ENCODE data around the gene GATA2.

The GATA2 gene

DNA sequence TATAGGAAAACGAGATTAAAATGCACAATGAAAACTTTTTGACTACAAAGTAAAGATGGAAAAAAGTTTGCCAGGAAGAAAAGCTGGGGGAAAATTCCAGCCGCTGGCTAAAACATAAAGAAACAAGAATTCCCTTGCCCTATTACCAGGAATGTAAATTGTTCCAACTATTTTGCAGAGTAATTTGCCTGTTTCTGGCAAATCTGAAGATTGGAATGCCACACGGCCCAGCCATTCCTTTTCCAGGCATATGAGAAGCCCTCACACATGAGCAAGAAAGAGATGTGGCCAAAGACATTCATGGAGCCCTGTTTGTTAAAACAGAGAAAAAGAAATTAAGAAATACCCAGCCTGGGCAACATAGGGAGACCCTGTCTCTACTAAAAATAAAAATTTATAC lies 8.4 kb upstream of the GATA2 start:
- peak; percentile 36 for DNase-seq

DNA sequence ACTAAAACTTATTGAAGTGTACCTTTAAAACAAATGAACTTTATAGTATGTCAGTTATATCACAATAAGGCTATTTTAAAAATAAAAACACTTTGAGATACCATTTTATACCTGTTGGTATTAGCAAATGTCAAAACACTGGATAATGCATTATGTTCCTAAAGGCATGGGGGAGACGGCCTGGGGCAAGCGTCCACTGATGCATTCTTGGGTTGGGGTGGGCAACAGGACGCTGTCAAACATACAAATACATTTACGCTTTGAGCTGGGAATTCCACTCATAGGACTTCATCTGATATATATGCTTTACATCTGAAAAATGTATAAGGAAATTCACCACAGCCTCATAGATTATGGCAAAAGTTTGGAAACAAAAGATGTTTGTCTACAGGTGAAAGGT lies 7.6 kb upstream of the GATA2 start:
- no peak for DNase-seq

DNA sequence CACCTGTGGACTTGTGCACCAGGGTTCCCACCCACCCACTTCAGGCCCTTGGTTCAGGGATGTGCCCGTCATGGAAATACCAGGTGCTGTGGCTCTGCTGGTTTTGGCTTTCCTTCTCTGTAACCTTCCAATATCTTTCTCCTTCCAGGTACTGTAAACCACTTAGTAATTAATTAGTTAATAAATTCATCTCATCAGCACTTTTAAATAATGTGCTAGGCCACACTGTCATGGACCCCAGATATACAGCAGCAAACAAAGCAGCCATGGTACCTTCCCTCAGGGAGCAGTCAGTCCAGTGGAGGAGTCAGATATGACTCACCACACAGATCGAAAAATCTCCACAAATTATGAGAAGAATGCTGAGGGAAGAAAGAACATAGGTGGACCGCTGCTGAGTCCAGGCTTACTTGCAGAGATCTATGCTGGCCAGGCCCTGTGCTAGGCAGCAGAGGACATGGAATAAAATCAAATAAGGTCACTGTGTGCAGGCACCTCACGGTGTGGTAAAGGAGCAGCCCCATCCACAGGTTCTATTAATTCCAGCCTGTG lies 6.8 kb upstream of the GATA2 start:
- peak; percentile 40 for DNase-seq

DNA sequence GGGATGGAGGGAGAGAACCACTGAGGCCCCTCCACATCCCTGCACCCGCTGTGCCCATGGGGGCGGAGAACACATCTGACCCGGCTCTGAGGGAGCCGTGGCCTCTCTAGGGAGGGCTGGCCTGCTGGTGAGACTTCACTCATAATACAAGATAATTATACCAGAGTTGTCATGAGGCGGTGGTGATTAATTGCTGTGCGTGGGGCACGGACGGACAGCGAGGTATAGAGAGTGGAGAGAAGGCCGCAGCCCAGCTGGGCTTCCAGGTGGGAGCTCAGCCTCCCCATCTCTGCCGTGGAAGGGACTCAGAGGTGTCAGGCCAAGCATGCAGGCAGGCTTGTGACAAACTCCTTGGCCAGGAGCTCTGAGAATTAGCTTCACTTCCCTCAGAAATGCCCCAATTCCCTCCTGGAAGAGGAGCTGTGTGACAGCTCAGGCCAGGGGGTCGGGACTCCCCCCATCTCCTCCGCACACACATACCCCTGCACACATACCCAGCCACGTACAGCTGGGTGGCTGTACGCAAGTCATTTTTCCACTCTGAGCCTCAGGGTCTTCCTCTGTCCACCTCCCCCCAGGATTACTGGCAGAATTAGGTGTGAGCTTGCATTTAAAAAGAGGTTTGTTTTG lies 6.0 kb upstream of the GATA2 start:
- DNase-seq: no peak

DNA sequence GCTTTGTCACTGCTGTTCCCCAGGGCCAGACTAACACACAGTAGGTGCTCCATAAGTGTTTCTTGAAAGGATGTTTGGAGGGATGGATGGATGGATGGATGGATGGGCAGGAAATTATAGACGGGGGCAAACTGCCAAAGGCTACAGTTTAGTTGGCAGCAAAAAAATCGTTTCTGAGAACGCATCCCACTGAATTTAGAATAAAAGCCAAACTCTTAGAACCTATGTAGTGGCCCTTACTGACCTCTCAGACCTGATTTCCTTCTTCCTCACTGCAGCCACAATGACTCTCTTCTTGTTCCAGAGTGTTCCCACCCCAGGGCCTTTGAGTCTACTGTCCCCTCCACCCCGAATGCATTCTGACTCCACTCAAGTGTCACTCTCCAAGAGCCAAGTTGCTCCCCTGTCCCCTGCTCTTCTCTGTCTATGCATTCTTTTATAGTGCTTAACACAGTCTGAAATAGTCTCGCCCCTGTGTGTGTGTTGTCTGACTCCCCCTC lies 5.2 kb upstream of the GATA2 start:
- no peak for DNase-seq

DNA sequence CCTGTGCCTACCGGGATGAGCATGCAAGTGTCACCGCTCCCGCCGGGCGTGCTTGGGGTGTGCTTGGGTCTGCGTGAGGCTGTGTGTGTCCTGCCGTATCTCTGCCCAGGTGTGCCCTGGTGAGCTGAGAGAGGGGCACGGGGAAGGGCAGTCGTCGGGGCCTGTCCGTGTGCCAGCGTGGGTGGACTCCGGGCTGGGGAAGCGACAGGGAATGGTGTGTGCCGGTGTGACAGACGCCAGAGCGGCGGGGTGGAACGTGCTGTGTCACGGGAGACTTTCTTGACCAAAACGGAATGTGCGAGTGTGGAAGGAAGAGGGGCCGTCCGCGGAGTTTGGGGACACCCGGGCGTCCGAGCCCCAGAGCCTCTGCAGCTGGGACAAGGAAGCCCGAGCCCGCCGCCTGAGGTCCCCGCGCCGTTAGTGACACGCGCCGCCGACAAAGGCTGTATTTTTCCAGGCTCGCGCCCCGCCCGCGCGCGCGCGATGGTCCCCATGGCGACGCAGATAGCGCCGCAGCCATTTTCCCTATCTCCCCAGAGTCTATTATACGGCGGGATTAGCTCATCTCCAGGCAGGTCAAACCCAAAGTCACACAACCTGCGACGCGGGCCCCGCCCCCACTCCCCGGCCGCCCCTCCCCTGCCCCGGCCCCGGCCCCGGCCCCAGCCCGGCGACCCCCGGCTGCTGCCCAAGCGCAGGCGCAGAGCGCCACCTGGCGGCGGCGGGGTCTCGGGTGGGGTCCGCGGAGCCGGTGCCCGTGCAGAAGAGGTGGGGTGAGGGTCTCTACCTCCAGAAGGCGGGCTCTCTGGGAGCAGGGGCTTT lies 4.5 kb upstream of the GATA2 start:
- DNase-seq: no peak

DNA sequence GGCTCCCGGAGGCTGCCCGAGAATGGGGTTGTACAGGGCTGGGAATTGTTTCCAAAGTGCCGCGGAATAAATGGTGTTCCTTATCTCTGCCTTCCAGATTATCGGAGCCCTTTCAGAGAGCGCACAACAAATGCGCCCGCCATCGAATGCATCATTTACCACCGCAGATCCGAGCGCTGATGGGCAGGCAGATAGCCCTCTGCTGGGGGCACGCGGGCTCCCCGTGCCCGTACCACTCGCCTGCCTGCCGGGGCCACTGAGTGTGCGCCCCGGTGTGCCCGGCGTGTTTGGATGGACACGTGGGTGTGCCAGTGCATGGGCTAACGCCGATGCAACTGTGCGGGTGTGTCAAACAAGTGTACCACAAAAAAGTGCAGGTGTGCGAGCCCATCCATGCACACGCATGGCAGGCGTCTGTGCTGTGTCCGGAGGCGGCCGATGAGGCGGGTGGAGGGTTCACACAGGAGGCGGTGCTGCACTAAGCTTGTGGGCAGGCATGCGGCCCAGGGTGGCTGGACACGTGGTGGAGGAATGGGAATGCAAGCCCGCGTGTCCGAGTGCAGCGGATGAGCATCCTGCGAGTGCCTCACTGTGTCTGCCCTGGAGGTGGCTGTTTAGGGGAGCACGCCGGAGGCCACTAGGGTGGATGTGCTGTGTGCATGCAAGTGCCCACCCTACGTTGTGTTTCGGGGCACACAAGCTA lies 3.8 kb upstream of the GATA2 start:
- no peak for DNase-seq

DNA sequence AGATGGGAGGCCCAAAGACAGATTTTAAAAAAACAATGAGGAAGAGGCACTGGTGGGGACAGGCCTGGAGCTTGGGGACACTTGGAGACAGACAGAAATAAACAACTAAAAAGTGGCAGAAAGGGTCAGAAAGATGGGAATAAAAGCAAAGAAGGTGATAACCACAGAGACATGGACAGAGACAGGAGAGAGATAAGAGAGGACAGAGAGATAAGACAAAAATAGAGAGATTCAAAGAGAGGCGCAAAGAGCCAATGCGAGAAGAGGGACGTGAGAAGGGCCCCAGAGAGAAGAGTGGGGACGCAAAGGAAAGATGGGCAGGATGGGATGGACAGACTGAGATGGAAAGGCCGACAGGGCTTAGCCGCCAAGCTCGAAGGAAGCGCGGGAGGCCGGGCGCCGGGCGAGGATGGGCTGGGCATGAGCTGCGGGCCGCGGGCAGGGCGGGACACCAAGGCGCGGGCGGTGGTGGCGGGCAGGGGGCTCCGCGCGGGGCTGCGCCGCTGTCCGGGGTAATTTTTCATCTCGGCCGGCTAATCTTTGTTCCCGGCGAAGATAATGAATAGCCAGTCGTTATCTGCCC lies 3.1 kb upstream of the GATA2 start:
- DNase-seq: no peak

DNA sequence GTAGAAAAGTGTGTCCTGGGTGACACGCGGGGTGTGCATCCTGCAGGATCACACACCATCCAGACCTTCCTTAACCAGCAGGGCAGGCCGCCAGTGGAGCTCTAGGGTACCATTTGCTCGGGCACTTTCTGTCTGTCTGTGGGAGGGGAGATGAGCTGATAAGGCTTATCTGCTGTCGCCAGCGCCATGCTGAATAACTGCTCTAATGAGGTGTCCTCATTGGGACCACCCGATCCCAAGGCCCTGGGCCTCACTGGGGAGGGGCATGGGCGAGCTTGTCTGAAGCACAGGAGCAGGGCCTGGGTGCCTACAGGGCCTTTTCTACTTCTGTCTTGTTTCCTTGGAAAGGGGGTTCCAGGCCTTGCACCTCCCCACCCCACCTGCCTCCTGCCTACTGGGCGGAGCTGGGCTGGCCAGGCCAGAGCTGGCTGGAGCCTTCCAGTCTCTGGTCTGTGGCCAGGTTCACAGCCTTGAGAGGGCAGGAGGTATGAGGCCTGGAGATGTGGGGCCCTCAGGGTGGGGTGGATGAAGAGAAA lies 2.5 kb upstream of the GATA2 start:
- no peak for DNase-seq

DNA sequence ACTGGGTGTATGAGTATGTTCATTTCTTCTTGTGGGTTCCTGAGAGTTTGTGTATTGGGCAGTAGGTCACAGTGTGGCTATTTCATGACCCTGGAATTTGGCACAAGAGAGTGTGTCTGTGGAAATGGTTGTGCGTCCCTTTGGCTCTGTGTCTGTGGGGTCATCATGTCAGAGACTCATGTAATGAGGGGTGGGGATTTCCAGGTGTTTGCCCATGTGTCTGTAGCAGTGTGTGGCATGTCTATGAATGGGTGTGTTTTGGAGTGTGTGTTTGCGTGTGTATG lies 1.3 kb upstream of the GATA2 start:
- DNase-seq: no peak

DNA sequence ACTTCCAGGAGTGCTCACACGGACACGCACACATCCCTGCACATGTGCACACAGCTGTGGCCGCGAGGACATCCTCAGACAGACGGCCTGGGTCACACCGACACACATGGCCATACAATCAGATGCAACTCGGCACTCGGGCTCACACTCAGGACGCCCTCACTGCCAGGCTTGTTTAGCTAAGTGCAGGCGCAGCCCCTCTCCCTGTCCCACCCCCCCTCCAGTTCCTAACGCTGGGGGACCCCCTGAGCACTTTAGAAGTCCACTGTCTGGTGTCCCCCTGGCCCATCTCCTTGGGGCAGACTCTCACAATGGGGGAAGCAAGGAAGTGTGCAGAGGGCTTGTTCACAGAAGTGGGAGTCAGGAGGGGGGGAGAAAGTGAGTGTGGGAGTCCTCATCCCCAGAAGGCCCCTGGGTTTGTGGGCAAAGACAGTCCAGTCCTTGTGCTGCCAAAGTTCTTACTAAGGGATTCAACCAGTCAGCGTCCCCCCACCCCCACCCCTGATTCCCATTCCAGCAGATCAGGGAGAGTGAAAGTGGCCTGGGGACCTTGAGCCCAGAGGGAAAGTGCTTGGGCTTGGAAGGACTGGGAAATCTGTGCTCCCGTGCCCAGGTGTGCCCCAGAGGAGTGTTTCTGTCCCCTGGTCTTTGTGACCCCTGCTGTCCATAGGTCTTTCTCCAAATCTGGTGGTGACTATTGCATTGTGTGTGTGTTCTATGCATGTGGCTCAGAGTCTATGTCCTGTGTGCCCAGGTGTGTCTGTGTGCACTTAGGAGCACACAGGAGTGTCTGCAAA lies 767 bp upstream of the GATA2 start:
- no peak for DNase-seq

DNA sequence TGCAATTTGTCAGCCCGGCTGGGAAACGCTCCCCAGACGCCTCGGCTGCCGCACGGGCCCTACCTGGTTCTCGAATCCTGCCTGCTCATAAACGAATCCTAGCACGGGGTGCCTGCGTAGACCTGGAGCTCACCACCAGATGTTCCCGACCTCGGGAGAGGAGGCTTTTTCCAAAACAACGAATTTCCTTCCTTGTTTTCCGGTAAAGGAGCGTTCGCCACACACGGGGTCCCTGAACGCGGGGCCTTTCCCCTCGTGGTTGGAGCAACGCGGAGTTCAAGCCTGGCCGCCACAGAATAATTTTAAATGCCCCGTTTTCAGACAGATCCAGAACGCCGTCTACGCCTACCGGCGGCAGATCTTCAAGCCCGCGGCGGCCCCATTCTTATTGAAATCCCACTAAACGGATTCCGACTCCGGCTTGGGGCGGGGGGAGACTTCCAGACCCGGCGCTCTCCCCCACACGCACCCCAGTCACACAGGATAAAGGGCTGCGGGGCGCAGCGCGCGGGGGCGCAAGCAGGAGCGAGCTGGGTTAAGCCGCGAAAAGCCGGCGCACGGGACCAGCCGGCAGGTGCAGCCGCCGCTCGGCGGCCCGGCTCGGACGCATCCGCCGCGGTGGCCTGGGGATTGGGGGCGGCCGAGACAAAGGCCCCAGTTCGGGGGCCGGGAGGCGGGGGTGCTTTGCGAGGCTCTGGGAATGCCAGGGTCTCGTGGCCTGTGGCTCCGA lies 895 bp downstream of the GATA2 start:
- no peak for DNase-seq

DNA sequence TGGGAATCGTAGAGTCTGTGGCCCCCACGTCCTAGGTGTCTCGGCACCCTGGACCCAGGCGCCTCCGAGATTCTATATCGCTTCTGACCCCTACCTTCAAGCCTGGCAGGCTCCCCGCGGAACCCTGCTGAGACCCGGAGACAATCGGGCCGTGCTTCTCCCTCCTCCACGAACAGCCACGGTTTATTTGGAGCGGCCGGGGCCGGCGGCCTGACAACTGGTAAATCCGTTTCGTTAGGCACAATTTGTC lies 1.4 kb downstream of the GATA2 start:
- no peak for DNase-seq

DNA sequence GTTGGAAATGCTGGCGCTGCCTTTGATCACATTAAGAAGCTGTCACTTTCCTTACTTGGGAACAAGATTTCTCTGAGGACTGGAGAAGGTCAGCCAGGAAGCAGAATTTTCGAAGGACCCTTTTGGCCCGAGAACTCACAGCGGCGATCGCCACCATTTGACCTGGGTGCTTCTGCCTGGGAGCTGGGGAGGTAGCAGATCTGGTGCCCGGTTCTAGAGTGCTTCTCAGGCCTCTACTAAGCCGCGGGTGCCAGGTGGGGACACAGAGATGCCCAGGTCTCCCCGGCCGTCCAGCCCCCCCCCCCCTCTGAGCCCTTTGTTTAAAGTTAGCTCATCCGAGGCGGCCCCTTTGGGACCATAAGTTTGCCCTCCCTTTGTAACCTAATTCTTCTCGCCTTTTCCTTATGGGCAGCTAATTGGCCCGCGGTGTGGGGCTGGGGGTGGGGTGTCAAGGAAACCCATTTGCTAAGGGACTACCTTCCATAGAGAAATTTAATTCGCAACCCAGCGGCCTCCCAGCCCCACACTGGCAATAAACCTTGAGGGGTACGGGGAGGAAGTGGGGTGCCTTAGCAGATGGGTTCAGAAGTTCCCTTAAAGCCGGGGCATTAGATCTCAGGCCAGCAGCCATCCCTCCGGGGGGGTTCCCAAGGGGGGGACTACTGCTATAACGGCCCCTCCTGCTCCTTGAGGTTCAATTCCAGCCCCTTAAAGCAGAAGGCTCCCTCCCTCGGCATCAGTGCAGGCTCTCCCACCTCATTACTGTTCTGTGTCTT lies 1.9 kb downstream of the GATA2 start:
- DNase-seq: no peak

DNA sequence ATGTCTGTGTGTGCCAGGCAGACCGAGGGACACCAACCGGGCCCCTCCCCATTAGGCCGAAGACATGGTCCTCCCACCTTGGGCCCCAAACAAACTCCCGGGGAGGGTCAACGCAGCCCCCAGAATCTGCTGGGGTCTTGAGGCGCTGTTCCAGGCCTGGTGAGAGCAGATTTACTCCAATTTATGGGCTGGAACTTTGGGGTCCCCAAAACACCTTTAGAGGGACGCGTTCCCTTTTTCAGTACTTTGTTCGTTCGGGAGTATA lies 2.4 kb downstream of the GATA2 start:
- DNase-seq: no peak

DNA sequence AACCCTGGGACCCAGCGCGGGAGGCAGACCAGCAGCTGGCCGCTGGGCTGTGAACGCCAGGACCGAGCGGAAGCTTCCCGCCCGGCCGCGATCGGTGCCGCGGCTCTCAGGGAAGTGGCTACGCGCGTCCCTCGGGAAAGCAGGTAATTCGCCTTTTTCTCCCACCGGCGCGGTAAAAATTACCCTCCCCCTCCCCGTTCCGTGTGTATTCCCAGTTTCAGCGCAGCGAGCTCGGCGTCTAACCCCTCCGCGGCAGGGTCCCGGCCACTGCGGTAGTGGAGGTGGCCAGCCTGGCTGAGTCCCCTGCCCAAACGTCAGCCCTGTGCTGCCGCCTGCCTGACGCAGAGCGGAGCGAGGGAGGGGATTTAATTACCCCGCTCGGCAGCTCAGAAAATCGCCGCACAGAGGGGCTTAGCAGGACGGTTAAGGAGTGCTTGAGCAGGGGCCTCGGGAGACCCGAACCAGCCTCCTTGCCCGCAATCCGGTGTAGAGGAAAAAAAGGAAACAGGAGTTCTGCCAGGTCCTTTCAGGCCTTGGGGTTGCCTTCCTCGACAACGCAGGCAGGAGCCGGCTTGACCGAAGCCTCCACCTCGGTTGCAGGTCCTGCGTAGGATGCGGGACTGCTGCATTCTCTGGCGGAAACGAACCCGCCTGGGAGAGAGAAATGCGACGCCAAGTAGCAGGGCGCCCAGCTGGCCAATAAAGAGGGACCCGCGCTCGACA lies 2.9 kb downstream of the GATA2 start:
- no peak for DNase-seq

DNA sequence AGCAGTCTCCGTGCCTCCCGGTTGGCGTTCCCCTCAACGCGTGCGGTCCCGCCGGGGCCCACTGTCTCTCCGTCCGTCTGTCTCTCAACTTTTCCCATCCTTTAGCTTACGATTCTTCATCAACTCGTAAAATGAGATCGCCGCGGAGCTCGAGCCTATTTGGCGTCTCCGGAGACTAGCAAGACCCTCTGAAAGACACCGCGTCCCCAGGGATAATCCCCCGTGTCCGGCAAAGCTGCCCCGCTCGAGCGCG lies 3.4 kb downstream of the GATA2 start:
- DNase-seq: no peak

DNA sequence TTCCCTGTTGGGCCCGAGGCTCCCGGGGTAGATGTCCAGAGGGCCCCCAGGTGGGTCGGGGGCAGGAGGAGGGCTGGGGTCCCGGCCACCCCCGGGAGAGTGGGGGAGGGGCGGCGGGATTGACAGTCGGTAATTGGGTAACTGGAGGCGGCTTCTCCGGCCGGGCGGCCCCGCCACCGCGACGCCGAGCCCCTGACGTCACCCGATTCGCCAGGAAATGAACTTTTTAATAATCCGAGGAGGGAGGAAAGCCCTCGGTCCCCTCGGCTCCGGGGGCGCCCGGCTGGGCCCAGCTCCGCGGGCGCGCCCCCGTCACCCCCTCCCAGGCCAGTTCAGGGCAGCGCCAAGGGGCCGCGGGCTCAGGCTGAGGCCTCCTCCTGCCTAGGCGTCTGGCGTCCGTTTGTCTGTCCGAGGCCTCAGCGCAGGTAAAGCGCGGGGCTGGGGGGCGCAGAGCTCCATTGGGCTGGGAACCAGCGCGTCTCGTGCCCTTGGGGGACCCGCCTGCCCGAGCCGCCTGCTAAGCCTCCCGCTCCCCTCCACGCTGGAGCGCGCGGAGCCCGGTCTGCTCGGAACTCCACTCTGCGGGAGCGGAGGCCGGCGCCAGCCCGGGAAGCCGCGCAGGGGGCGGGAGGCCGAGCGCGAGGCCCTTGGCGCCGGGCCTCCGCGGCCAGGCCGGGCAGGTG lies 3.9 kb downstream of the GATA2 start:
- no peak for DNase-seq

DNA sequence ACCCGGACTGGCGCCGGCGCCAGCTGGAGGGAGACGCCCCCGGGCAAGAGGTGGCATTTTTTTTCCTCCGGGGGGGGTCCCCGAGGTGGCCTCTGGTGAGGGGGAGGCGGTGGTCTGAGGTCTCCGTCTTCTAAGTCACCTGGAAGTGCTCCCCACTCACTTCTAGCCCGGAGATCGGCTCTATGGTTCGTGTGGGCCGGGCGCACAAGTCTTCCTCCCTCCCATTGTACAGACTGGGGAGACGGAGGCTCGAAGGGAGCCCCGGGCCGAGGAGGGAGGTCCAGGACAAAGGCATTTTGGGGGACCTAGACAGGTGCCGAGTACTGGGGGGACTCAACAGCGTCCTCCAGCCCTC lies 4.4 kb downstream of the GATA2 start:
- DNase-seq: no peak
